Right cardiac atrium (tissue), 5 donors: Measurements from ENCODE around the gene EHD4. TPM values are rescaled to one million over a fixed set of nuclear protein-coding genes. Genes with fewer than 3 reads are reported as not detected.
A peak's percentile ranks its signal among the peaks of the same experiment; 100 is the strongest.

Source experiments
- ATAC-seq, 2 donors: fragments of 200-7000 bp; cut with Tn5 transposase; one replicate each; pipeline versions ENCODE4 v1.8.0 to v1.9.1; 2020; ENCODE audit warnings: moderate library complexity in 2 of 2, mild to moderate bottlenecking in 1 of 2
- DNase-seq, 3 donors: peaks; one replicate each; pipeline ENCODE4 v3.0.0-alpha.2; 2020
- H3K27ac ChIP-seq: one replicate; pipeline ENCODE4 v1.5.1; 2013; ENCODE audit warnings: mild to moderate bottlenecking, low read length, control low read depth, moderate library complexity
- H3K27me3 ChIP-seq: one replicate; pipeline ENCODE4 v1.6.1; 2013; ENCODE audit not compliant: control insufficient read depth, insufficient read depth
- H3K4me1 ChIP-seq: one replicate; pipeline ENCODE4 v1.6.1; 2013; ENCODE audit warnings: low read length; ENCODE audit not compliant: control insufficient read depth, insufficient read depth
- H3K4me3 ChIP-seq: one replicate; pipeline ENCODE4 v1.5.1; 2013; ENCODE audit warnings: low read length, control low read depth
- H3K9me3 ChIP-seq: one replicate; pipeline ENCODE4 v1.6.1; 2013; ENCODE audit warnings: low read length; ENCODE audit not compliant: control insufficient read depth
- WGBS: extraction: QIAGEN DNeasy Blood & Tissue Kit; methylation state at CpG from one replicate; pipeline ENCODE4 v1.1.7; 2013; 5-methylcytosine and 5-hydroxymethylcytosine counted together
- intact Hi-C, 4 donors: fragments of 100-400 bp; cut with DNase I; formaldehyde crosslinking; loops; one replicate each; pipeline versions ENCODE4 v1.11.0 to v1.14.0; 2022 to 2023
- polyA plus RNA-seq: library from polyadenylated mRNA; stranded (reverse); fragments of 200-250 nt; gene quantifications from one replicate; pipeline ENCODE4 v1.2.3, GENCODE V29; 2013
- total RNA-seq, 4 donors: library from RNA; stranded (reverse); fragmentation: NEBNext Ultra II Directional; extraction: Animal tissue kit (Norgen Biotek cat#: 25700); gene quantifications; one replicate each; pipeline ENCODE4 v1.2.1, GENCODE V29; 2021
- donor health status: healthy with polysubstance abuse.
- donor health status: DM: no; HTN: yes; CAD: no.
- donor health status: DM: no; HTN: no; CAD: no.
- donor health status: DM: no; HTN: yes; CAD: no; lungs with severe emphysema.
- donor health status: DM: yes; HTN: yes; CAD: no.

Gene EHD4
- total and polyA plus RNA-seq, 5 donors = 26.3 to 37.4 (median 33.3) TPM

GRCh38 chr15:41955100-41955499 is 17.3 kb downstream of the EHD4 start:
- peak overlapping the region; percentile 62 for H3K27ac ChIP-seq
- no peak for ATAC-seq
- DNase-seq = no peak
- H3K9me3 ChIP-seq = no peaks in the 10 kb centered on the region
- H3K4me3 ChIP-seq = no peak overlapping the region
- H3K4me1 ChIP-seq = peaks cover 27% of the 10 kb centered on the region
- H3K27me3 ChIP-seq = no peaks in the 10 kb centered on the region
- WGBS = 84% methylated on average over 7 of the region's 7 CpGs
- intact Hi-C loops = no loop called here

GRCh38 chr15:41954036-41954435 is 18.3 kb downstream of the EHD4 start:
- 85% methylated on average over 6 of the region's 6 CpGs for WGBS
- DNase-seq = no peak
- H3K4me3 ChIP-seq = no peak overlapping the region
- intact Hi-C loops = no loop called here
- no peaks in the 10 kb centered on the region for H3K9me3 ChIP-seq
- ATAC-seq = no peak
- no peak overlapping the region for H3K27ac ChIP-seq
- H3K27me3 ChIP-seq = no peaks in the 10 kb centered on the region
- H3K4me1 ChIP-seq = peaks cover 31% of the 10 kb centered on the region

GRCh38 chr15:41952013-41952563 is 20.3 kb downstream of the EHD4 start:
- no peaks in the 10 kb centered on the region for H3K9me3 ChIP-seq
- peak overlapping the region; percentile 55 for H3K27ac ChIP-seq
- DNase-seq = no peak
- peaks cover 25% of the 10 kb centered on the region for H3K4me1 ChIP-seq
- H3K27me3 ChIP-seq = no peaks in the 10 kb centered on the region
- no peak for ATAC-seq
- H3K4me3 ChIP-seq = no peak overlapping the region
- intact Hi-C loops = no loop called here
- 54% methylated on average over 12 of the region's 12 CpGs for WGBS

GRCh38 chr15:41951571-41951970 is 20.8 kb downstream of the EHD4 start:
- WGBS = 36% methylated on average over 2 of the region's 2 CpGs
- DNase-seq (no peak), ATAC-seq (no peak)
- intact Hi-C loops = no loop called here
- no peaks in the 10 kb centered on the region for H3K27me3 ChIP-seq
- H3K4me1 ChIP-seq = peaks cover 26% of the 10 kb centered on the region
- H3K9me3 ChIP-seq = no peaks in the 10 kb centered on the region
- no peak overlapping the region for H3K4me3 ChIP-seq
- peak overlapping the region; percentile 55 for H3K27ac ChIP-seq

- no peaks in the 10 kb centered on the region for H3K27me3 ChIP-seq
- intact Hi-C loops = no loop called here
- H3K27ac ChIP-seq = peak overlapping the region; percentile 73
- peaks cover 28% of the 10 kb centered on the region for H3K4me1 ChIP-seq
- no peaks in the 10 kb centered on the region for H3K9me3 ChIP-seq
- WGBS = 39% methylated on average over 5 of the region's 5 CpGs
- ATAC-seq (peak; percentile 51 to 54), DNase-seq (no peak)
- H3K4me3 ChIP-seq = no peak overlapping the region
These were observed 21.9 kb downstream of the EHD4 start for GRCh38 chr15:41950489-41950888.

- H3K9me3 ChIP-seq = no peaks in the 10 kb centered on the region
- 74% methylated on average over 4 of the region's 4 CpGs for WGBS
- DNase-seq (no peak), ATAC-seq (no peak)
- intact Hi-C loops = no loop called here
- H3K4me1 ChIP-seq = peaks cover 28% of the 10 kb centered on the region
- no peak overlapping the region for H3K4me3 ChIP-seq
- peak overlapping the region; percentile 73 for H3K27ac ChIP-seq
- no peaks in the 10 kb centered on the region for H3K27me3 ChIP-seq
These were observed 22.3 kb downstream of the EHD4 start for GRCh38 chr15:41950127-41950483.

- Histone ChIP-seq H3K4me1 (peaks cover 31% of the 10 kb centered on the region), H3K27me3 (no peaks in the 10 kb centered on the region), H3K27ac (peak overlapping the region; percentile 73), H3K4me3 (no peak overlapping the region), H3K9me3 (no peaks in the 10 kb centered on the region)
- ATAC-seq (no peak), DNase-seq (no peak)
- WGBS = 66% methylated on average over 5 of the region's 5 CpGs
- intact Hi-C loops = no loop called here
These were observed 22.8 kb downstream of the EHD4 start for GRCh38 chr15:41949401-41950126.

GRCh38 chr15:41948490-41948889 is 23.9 kb downstream of the EHD4 start:
- Histone ChIP-seq H3K27ac (peak overlapping the region; percentile 33), H3K4me3 (no peak overlapping the region), H3K9me3 (no peaks in the 10 kb centered on the region), H3K27me3 (no peaks in the 10 kb centered on the region), H3K4me1 (peaks cover 41% of the 10 kb centered on the region)
- 57% methylated on average over 3 of the region's 3 CpGs for WGBS
- DNase-seq (peak; percentile 47 to 81 (median 80)), ATAC-seq (no peak)
- intact Hi-C loops = no loop called here

- intact Hi-C loops = no loop called here
- peak in 1 of 3 donors; percentile 57 for DNase-seq
These were observed 25.4 kb downstream of the EHD4 start for GRCh38 chr15:41946970-41947369.

GRCh38 chr15:41945731-41946130 is 26.6 kb downstream of the EHD4 start:
- H3K27ac ChIP-seq = peak overlapping the region; percentile 74
- no peaks in the 10 kb centered on the region for H3K27me3 ChIP-seq
- peak; percentile 20 to 27 for ATAC-seq
- DNase-seq = peak in 1 of 3 donors; percentile 59
- no peak overlapping the region for H3K4me3 ChIP-seq
- intact Hi-C loops = no loop called here
- peaks cover 31% of the 10 kb centered on the region for H3K4me1 ChIP-seq
- H3K9me3 ChIP-seq = no peaks in the 10 kb centered on the region
- WGBS = 55% methylated on average over 11 of the region's 11 CpGs

More at GRCh38 chr15:41946970-41947369, 25.4 kb downstream of the EHD4 start:
- WGBS = 71% methylated on average over 2 of the region's 2 CpGs
- H3K27me3 ChIP-seq = no peaks in the 10 kb centered on the region
- ATAC-seq = peak; percentile 48 to 67
- no peaks in the 10 kb centered on the region for H3K9me3 ChIP-seq
- peak overlapping the region; percentile 88 for H3K27ac ChIP-seq
- no peak overlapping the region for H3K4me3 ChIP-seq
- H3K4me1 ChIP-seq = peaks cover 39% of the 10 kb centered on the region

GRCh38 chr15:41945221-41945620 is 27.1 kb downstream of the EHD4 start:
- 85% methylated on average over 6 of the region's 6 CpGs for WGBS
- Histone ChIP-seq H3K27me3 (no peaks in the 10 kb centered on the region), H3K4me3 (no peak overlapping the region), H3K9me3 (no peaks in the 10 kb centered on the region), H3K27ac (peak overlapping the region; percentile 74), H3K4me1 (peaks cover 29% of the 10 kb centered on the region)
- no peak for DNase-seq
- intact Hi-C loops = no loop called here
- ATAC-seq = no peak
